ENCODE data around the gene OVOL2. TPM values are rescaled to one million over a fixed set of nuclear protein-coding genes. Genes with fewer than 3 reads are reported as not detected.

OVOL2 gene
- total and polyA plus RNA-seq, 4 donors = 0.13 to 0.17 TPM; not detected in 2

DNA sequence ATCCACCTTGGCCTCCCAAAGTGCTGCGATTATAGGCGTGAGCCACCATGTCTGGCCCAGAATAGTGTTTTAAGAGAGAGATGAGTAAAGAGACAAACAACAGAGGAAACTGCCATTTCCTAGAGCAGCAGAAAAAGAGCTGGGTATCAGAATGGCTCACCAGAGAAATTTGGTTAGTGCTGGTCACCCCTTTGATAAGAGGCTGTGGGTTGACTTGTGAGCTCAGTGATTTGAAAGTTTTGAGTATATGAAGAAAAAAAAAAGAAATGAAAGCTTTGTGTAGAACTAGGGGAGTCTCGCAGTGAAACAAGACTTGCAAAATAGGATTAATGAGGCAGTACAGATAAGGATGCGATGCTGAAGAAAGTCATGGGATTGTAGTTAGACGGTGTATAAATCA lies 59.3 kb downstream of the OVOL2 start:
- no peak for DNase-seq (ENCODE audit: low spot score)
- H3K27me3 ChIP-seq (ENCODE audit: control insufficient read depth in 4 of 4, insufficient read depth in 4 of 4, low read length in 3 of 4) = no peaks in the 10 kb centered on the region
- 96% methylated on average over 5 of the region's 5 CpGs for WGBS
- no peaks in the 10 kb centered on the region for H3K36me3 ChIP-seq (ENCODE audit: control insufficient read depth in 4 of 4, insufficient read depth in 3 of 4, low read depth in 1 of 4, low read length in 3 of 4)
- H3K27ac ChIP-seq (ENCODE audit: low read depth in 1 of 2, low read length in 2 of 2) = no peak overlapping the region
- no peak overlapping the region for H3K9ac ChIP-seq (ENCODE audit: low read depth in 1 of 2, low read length in 2 of 2)
- H3K9me3 ChIP-seq (ENCODE audit: control insufficient read depth in 4 of 4, low read length in 3 of 4) = no peaks in the 10 kb centered on the region
- no peak for TF ChIP-seq EGR1 (IDR thresholded peaks at IDR 0.05; ENCODE audit: low read depth in 2 of 2)
- TF ChIP-seq, protein P1, sequence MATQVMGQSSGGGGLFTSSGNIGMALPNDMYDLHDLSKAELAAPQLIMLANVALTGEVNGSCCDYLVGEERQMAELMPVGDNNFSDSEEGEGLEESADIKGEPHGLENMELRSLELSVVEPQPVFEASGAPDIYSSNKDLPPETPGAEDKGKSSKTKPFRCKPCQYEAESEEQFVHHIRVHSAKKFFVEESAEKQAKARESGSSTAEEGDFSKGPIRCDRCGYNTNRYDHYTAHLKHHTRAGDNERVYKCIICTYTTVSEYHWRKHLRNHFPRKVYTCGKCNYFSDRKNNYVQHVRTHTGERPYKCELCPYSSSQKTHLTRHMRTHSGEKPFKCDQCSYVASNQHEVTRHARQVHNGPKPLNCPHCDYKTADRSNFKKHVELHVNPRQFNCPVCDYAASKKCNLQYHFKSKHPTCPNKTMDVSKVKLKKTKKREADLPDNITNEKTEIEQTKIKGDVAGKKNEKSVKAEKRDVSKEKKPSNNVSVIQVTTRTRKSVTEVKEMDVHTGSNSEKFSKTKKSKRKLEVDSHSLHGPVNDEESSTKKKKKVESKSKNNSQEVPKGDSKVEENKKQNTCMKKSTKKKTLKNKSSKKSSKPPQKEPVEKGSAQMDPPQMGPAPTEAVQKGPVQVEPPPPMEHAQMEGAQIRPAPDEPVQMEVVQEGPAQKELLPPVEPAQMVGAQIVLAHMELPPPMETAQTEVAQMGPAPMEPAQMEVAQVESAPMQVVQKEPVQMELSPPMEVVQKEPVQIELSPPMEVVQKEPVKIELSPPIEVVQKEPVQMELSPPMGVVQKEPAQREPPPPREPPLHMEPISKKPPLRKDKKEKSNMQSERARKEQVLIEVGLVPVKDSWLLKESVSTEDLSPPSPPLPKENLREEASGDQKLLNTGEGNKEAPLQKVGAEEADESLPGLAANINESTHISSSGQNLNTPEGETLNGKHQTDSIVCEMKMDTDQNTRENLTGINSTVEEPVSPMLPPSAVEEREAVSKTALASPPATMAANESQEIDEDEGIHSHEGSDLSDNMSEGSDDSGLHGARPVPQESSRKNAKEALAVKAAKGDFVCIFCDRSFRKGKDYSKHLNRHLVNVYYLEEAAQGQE (IDR thresholded peaks at IDR 0.05) = no peak
- TF ChIP-seq TAF1 (conservative IDR thresholded peaks at IDR 0.05) = no peak
- TF ChIP-seq, protein P2, sequence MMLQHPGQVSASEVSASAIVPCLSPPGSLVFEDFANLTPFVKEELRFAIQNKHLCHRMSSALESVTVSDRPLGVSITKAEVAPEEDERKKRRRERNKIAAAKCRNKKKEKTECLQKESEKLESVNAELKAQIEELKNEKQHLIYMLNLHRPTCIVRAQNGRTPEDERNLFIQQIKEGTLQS (IDR thresholded peaks at IDR 0.05) = no peak
- TF ChIP-seq, protein P3, sequence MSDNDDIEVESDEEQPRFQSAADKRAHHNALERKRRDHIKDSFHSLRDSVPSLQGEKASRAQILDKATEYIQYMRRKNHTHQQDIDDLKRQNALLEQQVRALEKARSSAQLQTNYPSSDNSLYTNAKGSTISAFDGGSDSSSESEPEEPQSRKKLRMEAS (IDR thresholded peaks at IDR 0.05) = no peak
- no peak for TF ChIP-seq HNF4G (IDR thresholded peaks at IDR 0.05)
- TF ChIP-seq HNF4A (conservative IDR thresholded peaks at IDR 0.05) = no peak
- TF ChIP-seq YY1 (IDR thresholded peaks at IDR 0.05) = no peak
- TF ChIP-seq FOXA2 (IDR thresholded peaks at IDR 0.05) = no peak
- TF ChIP-seq SP1 (IDR thresholded peaks at IDR 0.05) = no peak
- TF ChIP-seq JUND (IDR thresholded peaks at IDR 0.05) = no peak
- TF ChIP-seq, protein P4, sequence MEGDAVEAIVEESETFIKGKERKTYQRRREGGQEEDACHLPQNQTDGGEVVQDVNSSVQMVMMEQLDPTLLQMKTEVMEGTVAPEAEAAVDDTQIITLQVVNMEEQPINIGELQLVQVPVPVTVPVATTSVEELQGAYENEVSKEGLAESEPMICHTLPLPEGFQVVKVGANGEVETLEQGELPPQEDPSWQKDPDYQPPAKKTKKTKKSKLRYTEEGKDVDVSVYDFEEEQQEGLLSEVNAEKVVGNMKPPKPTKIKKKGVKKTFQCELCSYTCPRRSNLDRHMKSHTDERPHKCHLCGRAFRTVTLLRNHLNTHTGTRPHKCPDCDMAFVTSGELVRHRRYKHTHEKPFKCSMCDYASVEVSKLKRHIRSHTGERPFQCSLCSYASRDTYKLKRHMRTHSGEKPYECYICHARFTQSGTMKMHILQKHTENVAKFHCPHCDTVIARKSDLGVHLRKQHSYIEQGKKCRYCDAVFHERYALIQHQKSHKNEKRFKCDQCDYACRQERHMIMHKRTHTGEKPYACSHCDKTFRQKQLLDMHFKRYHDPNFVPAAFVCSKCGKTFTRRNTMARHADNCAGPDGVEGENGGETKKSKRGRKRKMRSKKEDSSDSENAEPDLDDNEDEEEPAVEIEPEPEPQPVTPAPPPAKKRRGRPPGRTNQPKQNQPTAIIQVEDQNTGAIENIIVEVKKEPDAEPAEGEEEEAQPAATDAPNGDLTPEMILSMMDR (IDR thresholded peaks at IDR 0.05; ENCODE audit: low read depth, low read length, missing input control) = no peak
- TF ChIP-seq RXRA (IDR thresholded peaks at IDR 0.05) = no peak
- TF ChIP-seq GABPA (IDR thresholded peaks at IDR 0.05 in 1 of 2, conservative IDR thresholded peaks at IDR 0.05 in 1 of 2) = no peak
- no peak for TF ChIP-seq NR2F2 (IDR thresholded peaks at IDR 0.05)
- TF ChIP-seq, protein P5, sequence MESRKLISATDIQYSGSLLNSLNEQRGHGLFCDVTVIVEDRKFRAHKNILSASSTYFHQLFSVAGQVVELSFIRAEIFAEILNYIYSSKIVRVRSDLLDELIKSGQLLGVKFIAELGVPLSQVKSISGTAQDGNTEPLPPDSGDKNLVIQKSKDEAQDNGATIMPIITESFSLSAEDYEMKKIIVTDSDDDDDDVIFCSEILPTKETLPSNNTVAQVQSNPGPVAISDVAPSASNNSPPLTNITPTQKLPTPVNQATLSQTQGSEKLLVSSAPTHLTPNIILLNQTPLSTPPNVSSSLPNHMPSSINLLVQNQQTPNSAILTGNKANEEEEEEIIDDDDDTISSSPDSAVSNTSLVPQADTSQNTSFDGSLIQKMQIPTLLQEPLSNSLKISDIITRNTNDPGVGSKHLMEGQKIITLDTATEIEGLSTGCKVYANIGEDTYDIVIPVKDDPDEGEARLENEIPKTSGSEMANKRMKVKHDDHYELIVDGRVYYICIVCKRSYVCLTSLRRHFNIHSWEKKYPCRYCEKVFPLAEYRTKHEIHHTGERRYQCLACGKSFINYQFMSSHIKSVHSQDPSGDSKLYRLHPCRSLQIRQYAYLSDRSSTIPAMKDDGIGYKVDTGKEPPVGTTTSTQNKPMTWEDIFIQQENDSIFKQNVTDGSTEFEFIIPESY (IDR thresholded peaks at IDR 0.05) = no peak
- TF ChIP-seq FOXA1 (IDR thresholded peaks at IDR 0.05) = no peak
- no peak for TF ChIP-seq RAD21 (IDR thresholded peaks at IDR 0.05)
- peaks cover 0 to 8% (median 4%) of the 10 kb centered on the region in 4 donors for H3K4me1 ChIP-seq (ENCODE audit: control insufficient read depth in 4 of 4, insufficient read depth in 4 of 4, low read length in 3 of 4)
- no peak overlapping the region for H3K4me3 ChIP-seq (ENCODE audit: low read depth in 1 of 3, low read length in 3 of 3)
